CD14-positive monocyte (primary cell): Measurements from ENCODE around the gene CHRNB1. TPM values are rescaled to one million over a fixed set of nuclear protein-coding genes. Genes with fewer than 3 reads are reported as not detected.

Experiments used
- DNase-seq, 3 donors: peaks; one replicate each; pipeline ENCODE4 v3.0.0-alpha.2; 2011 to 2022
- H2AFZ ChIP-seq: 2 replicates; pipeline ENCODE4 v1.6.0; 2012; ENCODE audit warnings: mild to moderate bottlenecking, low read depth, low read length, inconsistent platforms; ENCODE audit not compliant: insufficient read depth, poor library complexity, severe bottlenecking
- H3K27ac ChIP-seq, 2 donors: 1 replicate in 1 of 2; 2 replicates in 1 of 2; pipeline ENCODE4 v1.5.1; 2012 to 2013; ENCODE audit warnings: low read length in 2 of 2, control low read depth in 1 of 2, inconsistent platforms in 1 of 2, low read depth in 1 of 2, mild to moderate bottlenecking in 1 of 2
- H3K27me3 ChIP-seq, 2 donors: one replicate each; pipeline versions ENCODE4 v1.6.0 to v1.6.1; 2011 to 2013; ENCODE audit warnings: low read length in 2 of 2; ENCODE audit not compliant: control insufficient read depth in 2 of 2, insufficient read depth in 2 of 2
- H3K36me3 ChIP-seq, 2 donors: replicated peaks in 1 of 2; 1 replicate in 1 of 2; 2 replicates in 1 of 2; pipeline versions ENCODE4 v1.5.1 to v1.6.1; 2012 to 2013; ENCODE audit warnings: low read length in 2 of 2, control low read depth in 1 of 2, inconsistent platforms in 1 of 2, mild to moderate bottlenecking in 1 of 2; ENCODE audit not compliant: insufficient read depth in 2 of 2, control insufficient read depth in 1 of 2
- H3K4me1 ChIP-seq, 2 donors: 1 replicate in 1 of 2; 2 replicates in 1 of 2; pipeline versions ENCODE4 v1.5.1 to v1.6.1; 2012 to 2013; ENCODE audit warnings: low read length in 2 of 2, control low read depth in 1 of 2, inconsistent platforms in 1 of 2, mild to moderate bottlenecking in 1 of 2, moderate library complexity in 1 of 2; ENCODE audit not compliant: insufficient read depth in 2 of 2, control insufficient read depth in 1 of 2
- H3K4me2 ChIP-seq: replicated peaks from 2 replicates; pipeline ENCODE3; 2012; ENCODE audit warnings: low read length, moderate library complexity, mild to moderate bottlenecking; ENCODE audit not compliant: poor library complexity, severe bottlenecking; ENCODE audit errors: extremely low read depth
- H3K4me3 ChIP-seq, 3 experiments: fragments of 200-600 bp in 1 of 3; sonication (generic) in 1 of 3; replicated peaks in 1 of 3; 1 replicate in 2 of 3; 2 replicates in 1 of 3; pipeline ENCODE4 v1.5.1; 2011 to 2013; ENCODE audit warnings: low read length in 3 of 3, mild to moderate bottlenecking in 3 of 3, control low read depth in 2 of 3, low read depth in 2 of 3, inconsistent platforms in 1 of 3, moderate library complexity in 1 of 3
- H3K79me2 ChIP-seq: 2 replicates; pipeline ENCODE4 v1.6.0; 2012; ENCODE audit warnings: mild to moderate bottlenecking, control low read depth, inconsistent platforms, low read length, moderate library complexity; ENCODE audit not compliant: insufficient read depth
- H3K9ac ChIP-seq: 2 replicates; pipeline ENCODE4 v1.6.0; 2017; ENCODE audit warnings: low read length, mild to moderate bottlenecking; ENCODE audit not compliant: insufficient read depth, poor library complexity, severe bottlenecking
- H3K9me3 ChIP-seq, 2 donors: replicated peaks in 1 of 2; 1 replicate in 1 of 2; 2 replicates in 1 of 2; pipeline versions ENCODE4 v1.5.1 to v1.6.1; 2012 to 2013; ENCODE audit warnings: low read length in 2 of 2, control low read depth in 1 of 2; ENCODE audit not compliant: control insufficient read depth in 1 of 2, insufficient read depth in 1 of 2
- H4K20me1 ChIP-seq: 2 replicates; pipeline ENCODE4 v1.6.0; 2012; ENCODE audit warnings: mild to moderate bottlenecking, low read length, control low read depth, moderate library complexity; ENCODE audit not compliant: insufficient read depth
- H3K27ac Mint-ChIP-seq, 7 donors: one replicate each; pipeline ENCODE4 v1.8.0; 2020; ENCODE audit warnings: mild to moderate bottlenecking in 7 of 7, mixed read lengths in 7 of 7, moderate library complexity in 6 of 7, inconsistent platforms in 2 of 7
- H3K27me3 Mint-ChIP-seq, 3 donors: one replicate each; pipeline ENCODE4 v1.8.0; 2021 to 2022; ENCODE audit warnings: low read depth in 3 of 3, mild to moderate bottlenecking in 3 of 3, mixed read lengths in 3 of 3, moderate library complexity in 3 of 3, inconsistent platforms in 1 of 3
- H3K36me3 Mint-ChIP-seq, 2 donors: one replicate each; pipeline ENCODE4 v1.8.0; 2020; ENCODE audit warnings: mixed read lengths in 2 of 2, inconsistent platforms in 1 of 2, mild to moderate bottlenecking in 1 of 2
- H3K4me1 Mint-ChIP-seq: one replicate; pipeline ENCODE4 v1.8.0; 2020; ENCODE audit warnings: mild to moderate bottlenecking, mixed read lengths
- H3K4me3 Mint-ChIP-seq, 2 donors: one replicate each; pipeline ENCODE4 v1.8.0; 2020; ENCODE audit warnings: mild to moderate bottlenecking in 2 of 2, mixed read lengths in 2 of 2, moderate library complexity in 1 of 2
- H3K9me3 Mint-ChIP-seq, 7 donors: one replicate each; pipeline ENCODE4 v1.8.0; 2020 to 2022; ENCODE audit warnings: mixed read lengths in 7 of 7, mild to moderate bottlenecking in 6 of 7, moderate library complexity in 6 of 7, inconsistent platforms in 2 of 7
- CTCF ChIP-seq: fragments of 200-600 bp; IDR thresholded peaks from one replicate; pipeline ENCODE4 v1.8.0; 2022; ENCODE audit warnings: antibody characterized with exemption, mild to moderate bottlenecking
- WGBS: methylation state at CpG from one replicate; pipeline ENCODE4 v1.1.5; 2013; ENCODE audit warnings: missing lambda C conversion rate; ENCODE audit not compliant: insufficient coverage; 5-methylcytosine and 5-hydroxymethylcytosine counted together
- intact Hi-C, 2 donors: fragments of 100-400 bp; cut with micrococcal nuclease; formaldehyde crosslinking; loops; one replicate each; pipeline versions ENCODE4 v1.15.0 to v1.15.1; 2023
- polyA plus RNA-seq, 3 donors: library from polyadenylated mRNA; depleted of rRNA in 1 of 3; unstranded in 2 of 3; stranded (reverse) in 1 of 3; fragments of 300-500 nt in 2 of 3; fragments of >200 nt in 1 of 3; fragmentation: Illumina TruSeq in 2 of 3; gene quantifications; 1 replicate in 2 of 3; 2 replicates in 1 of 3; pipeline ENCODE4 v1.2.3, GENCODE V29; 2012 to 2021

CHRNB1 gene
- polyA plus RNA-seq, 3 donors, result 9.3 to 15.7 (median 14.7) TPM

- Histone ChIP-seq H3K4me2 (no peak overlapping the region), H3K4me1 (no peaks in the 10 kb centered on the region), H2AFZ (no peak overlapping the region), H3K27ac (no peak overlapping the region), H4K20me1 (no peaks in the 10 kb centered on the region), H3K36me3 (no peaks in the 10 kb centered on the region), H3K9ac (no peak overlapping the region), H3K4me3 (no peak overlapping the region), H3K9me3 (no peaks in the 10 kb centered on the region), H3K27me3 (no peaks in the 10 kb centered on the region), H3K79me2 (no peaks in the 10 kb centered on the region)
- Mint-ChIP-seq H3K27ac (no peak overlapping the region), H3K4me3 (no peak overlapping the region), H3K27me3 (peaks cover 0 to 3% (median 2%) of the 10 kb centered on the region in 3 donors), H3K4me1 (no peaks in the 10 kb centered on the region), H3K36me3 (no peaks in the 10 kb centered on the region), H3K9me3 (no peaks in the 10 kb centered on the region)
- TF ChIP-seq CTCF, result no peak
- intact Hi-C loops, result no loop called here
- 94% methylated on average over 5 of the region's 7 CpGs for WGBS
- DNase-seq, result no peak
Measured at GRCh38 chr17:7427549-7427948, 17.3 kb upstream of the CHRNB1 start.

GRCh38 chr17:7428557-7428956, 16.3 kb upstream of the CHRNB1 start, which contains the start of gene SPEM3:
SPEM3 (plus strand) TSS chr17:7428857; CDS start chr17:7428903, 46 bp downstream.
- peaks cover 0 to 3% (median 2%) of the 10 kb centered on the region in 3 donors for H3K27me3 Mint-ChIP-seq
- H4K20me1 ChIP-seq, result no peaks in the 10 kb centered on the region
- no peaks in the 10 kb centered on the region for H3K4me1 ChIP-seq
- no peak for DNase-seq
- H3K27ac Mint-ChIP-seq, result peak within 1 kb of the TSS in 1 of 7 donors; percentile 31
- intact Hi-C loops, result no loop called here
- H3K9me3 ChIP-seq, result no peaks in the 10 kb centered on the region
- H3K9ac ChIP-seq, result no peak within 1 kb of the TSS
- H3K27ac ChIP-seq, result no peak within 1 kb of the TSS
- TF ChIP-seq CTCF, result no peak
- no peak within 1 kb of the TSS for H3K4me3 Mint-ChIP-seq
- WGBS, result 84% methylated on average over 4 of the region's 5 CpGs
- H3K4me1 Mint-ChIP-seq, result no peaks in the 10 kb centered on the region
- no peak within 1 kb of the TSS for H3K4me3 ChIP-seq
- no peaks in the 10 kb centered on the region for H3K36me3 ChIP-seq
- no peak within 1 kb of the TSS for H3K4me2 ChIP-seq
- H3K9me3 Mint-ChIP-seq, result no peaks in the 10 kb centered on the region
- H3K27me3 ChIP-seq, result no peaks in the 10 kb centered on the region
- no peaks in the 10 kb centered on the region for H3K36me3 Mint-ChIP-seq
- H3K79me2 ChIP-seq, result no peaks in the 10 kb centered on the region
- no peak within 1 kb of the TSS for H2AFZ ChIP-seq
